Measurements from ENCODE around the gene EPHB6. TPM values are rescaled to one million over a fixed set of nuclear protein-coding genes. Genes with fewer than 3 reads are reported as not detected.

EPHB6 gene, protein sequence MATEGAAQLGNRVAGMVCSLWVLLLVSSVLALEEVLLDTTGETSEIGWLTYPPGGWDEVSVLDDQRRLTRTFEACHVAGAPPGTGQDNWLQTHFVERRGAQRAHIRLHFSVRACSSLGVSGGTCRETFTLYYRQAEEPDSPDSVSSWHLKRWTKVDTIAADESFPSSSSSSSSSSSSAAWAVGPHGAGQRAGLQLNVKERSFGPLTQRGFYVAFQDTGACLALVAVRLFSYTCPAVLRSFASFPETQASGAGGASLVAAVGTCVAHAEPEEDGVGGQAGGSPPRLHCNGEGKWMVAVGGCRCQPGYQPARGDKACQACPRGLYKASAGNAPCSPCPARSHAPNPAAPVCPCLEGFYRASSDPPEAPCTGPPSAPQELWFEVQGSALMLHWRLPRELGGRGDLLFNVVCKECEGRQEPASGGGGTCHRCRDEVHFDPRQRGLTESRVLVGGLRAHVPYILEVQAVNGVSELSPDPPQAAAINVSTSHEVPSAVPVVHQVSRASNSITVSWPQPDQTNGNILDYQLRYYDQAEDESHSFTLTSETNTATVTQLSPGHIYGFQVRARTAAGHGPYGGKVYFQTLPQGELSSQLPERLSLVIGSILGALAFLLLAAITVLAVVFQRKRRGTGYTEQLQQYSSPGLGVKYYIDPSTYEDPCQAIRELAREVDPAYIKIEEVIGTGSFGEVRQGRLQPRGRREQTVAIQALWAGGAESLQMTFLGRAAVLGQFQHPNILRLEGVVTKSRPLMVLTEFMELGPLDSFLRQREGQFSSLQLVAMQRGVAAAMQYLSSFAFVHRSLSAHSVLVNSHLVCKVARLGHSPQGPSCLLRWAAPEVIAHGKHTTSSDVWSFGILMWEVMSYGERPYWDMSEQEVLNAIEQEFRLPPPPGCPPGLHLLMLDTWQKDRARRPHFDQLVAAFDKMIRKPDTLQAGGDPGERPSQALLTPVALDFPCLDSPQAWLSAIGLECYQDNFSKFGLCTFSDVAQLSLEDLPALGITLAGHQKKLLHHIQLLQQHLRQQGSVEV
- total RNA-seq (10 to 100 TPM; 23.8 to 34.7 (median 27.0) TPM), polyA plus RNA-seq (100 to 1,000 TPM; 117 to 165 TPM)

DNA sequence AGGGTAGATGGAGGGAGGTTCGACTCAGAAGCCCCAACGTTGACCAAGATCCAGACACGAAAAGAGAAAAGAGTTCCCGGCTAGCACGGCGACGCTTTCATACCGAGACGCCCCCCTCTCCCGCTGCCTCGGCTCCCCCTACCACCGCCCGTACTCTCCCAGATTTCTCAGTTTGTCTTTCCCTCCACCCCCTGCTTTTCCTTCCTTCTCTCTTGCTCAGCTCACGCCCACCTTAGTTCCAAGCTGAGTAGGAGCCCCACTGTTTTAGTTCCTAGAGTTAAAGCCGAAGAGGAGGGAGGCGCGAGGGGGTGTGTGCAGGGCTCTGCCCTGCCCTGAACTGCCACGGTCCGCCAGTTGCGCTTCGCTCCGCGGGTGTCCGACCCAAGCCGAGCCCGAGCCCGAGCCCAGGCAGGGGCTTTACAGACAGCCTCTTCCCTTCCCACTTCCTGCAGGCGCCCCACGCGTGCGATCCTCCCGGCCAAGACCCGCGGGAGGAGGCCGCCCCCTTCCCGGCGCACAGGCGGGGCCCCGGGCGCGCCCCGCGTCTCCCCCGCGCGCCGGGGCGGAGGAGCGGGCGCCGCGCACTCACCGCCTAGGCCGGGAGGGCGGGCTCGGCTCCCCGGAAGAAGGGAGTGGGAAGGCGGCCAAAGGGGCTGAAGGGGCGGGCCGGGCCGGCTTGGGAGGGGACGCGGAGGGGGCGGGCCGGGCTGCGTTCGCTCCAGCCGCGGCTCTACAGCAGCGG, at the start of gene EPHB6:
TSS of gene EPHB6 (plus strand) at position 705 of the 742 bp plus-strand sequence. CDS start 8,152 bp downstream, outside the sequence.
- DNase-seq: peak; percentile 85 to 94 (median 90)
- Histone ChIP-seq H3K4me3 (peak within 1 kb of the TSS; percentile 63 to 76 (median 66)), H3K4me1 (peaks cover 0 to 9% (median 0%) of the 10 kb centered on the region in 3 donors), H3K9me3 (no peaks in the 10 kb centered on the region), H3K27ac (peak within 1 kb of the TSS; percentile 55 to 79 (median 74)), H3K27me3 (no peaks in the 10 kb centered on the region), H3K36me3 (no peaks in the 10 kb centered on the region)
- intact Hi-C loops (cut with DNase I): no loop called here
- WGBS, 2 donors: 1% methylated on average over 50 to 70 of the region's 70 CpGs
- peak; percentile 81 to 87 (median 84) for ATAC-seq
- TF ChIP-seq, protein P1, sequence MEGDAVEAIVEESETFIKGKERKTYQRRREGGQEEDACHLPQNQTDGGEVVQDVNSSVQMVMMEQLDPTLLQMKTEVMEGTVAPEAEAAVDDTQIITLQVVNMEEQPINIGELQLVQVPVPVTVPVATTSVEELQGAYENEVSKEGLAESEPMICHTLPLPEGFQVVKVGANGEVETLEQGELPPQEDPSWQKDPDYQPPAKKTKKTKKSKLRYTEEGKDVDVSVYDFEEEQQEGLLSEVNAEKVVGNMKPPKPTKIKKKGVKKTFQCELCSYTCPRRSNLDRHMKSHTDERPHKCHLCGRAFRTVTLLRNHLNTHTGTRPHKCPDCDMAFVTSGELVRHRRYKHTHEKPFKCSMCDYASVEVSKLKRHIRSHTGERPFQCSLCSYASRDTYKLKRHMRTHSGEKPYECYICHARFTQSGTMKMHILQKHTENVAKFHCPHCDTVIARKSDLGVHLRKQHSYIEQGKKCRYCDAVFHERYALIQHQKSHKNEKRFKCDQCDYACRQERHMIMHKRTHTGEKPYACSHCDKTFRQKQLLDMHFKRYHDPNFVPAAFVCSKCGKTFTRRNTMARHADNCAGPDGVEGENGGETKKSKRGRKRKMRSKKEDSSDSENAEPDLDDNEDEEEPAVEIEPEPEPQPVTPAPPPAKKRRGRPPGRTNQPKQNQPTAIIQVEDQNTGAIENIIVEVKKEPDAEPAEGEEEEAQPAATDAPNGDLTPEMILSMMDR (IDR thresholded peaks at IDR 0.05): no peak
- FAIRE-seq: no peak

DNA sequence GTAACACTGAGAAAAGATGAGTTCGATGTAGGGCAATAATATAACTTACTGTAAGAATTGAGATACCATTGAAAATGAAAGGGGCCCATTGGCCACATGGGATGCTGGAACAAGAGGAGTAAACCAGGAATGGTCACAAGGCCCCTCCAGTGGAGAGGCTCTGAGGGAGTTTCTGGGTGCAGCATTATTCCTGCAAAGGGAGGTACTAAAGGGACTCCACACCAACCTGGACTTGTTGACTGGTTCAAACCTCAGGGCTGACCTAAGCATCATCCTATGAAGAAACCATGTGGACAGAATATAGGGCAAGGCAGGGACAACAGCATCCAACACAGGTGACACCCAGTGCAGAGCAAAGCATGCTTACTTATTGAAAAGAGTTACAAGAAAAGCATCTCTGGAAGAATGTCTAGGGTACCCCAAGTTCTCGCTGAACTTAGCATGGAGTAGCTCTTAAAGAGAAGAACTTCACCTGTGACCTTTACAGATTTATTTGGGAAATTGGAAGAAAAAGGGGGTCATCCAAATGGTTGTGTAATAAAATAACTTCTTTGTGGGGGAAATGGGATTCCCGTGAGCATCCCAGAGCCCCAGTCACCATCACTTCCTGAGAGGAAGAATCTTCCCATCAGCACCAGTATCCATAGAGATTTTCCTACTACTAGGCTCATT, 49.4 kb upstream of the EPHB6 start:
- no peak for FAIRE-seq
- no peaks in the 10 kb centered on the region for H3K27me3 ChIP-seq
- intact Hi-C loops (cut with DNase I): no loop called here
- H3K36me3 ChIP-seq: no peaks in the 10 kb centered on the region
- no peak for DNase-seq
- TF ChIP-seq, protein P1 (IDR thresholded peaks at IDR 0.05): no peak
- no peaks in the 10 kb centered on the region for H3K9me3 ChIP-seq
- H3K27ac ChIP-seq: no peak overlapping the region
- no peak for ATAC-seq
- 85 to 95% methylated on average over 3 of the region's 3 CpGs for WGBS, 2 donors
- no peaks in the 10 kb centered on the region for H3K4me1 ChIP-seq
- H3K4me3 ChIP-seq: no peak overlapping the region

DNA sequence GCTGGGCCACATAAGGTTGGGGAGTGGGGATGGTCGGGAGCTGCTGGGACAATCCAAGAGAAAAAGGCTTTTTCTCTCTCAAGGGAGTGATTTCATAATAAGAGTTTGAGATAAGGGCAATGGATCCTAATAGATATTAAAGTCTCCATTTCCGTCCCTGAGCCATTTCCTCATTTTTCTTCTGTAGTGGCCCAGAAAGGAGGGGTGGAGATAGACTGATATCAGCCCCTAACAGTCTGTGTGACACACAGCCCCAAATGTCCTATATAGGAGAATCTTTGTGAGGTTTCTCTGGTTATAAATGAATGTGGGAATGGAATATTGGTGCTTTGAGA, 48.9 kb upstream of the EPHB6 start:
- H3K36me3 ChIP-seq: no peaks in the 10 kb centered on the region
- no peak overlapping the region for H3K27ac ChIP-seq
- DNase-seq (no peak), FAIRE-seq (no peak), ATAC-seq (no peak)
- H3K4me1 ChIP-seq: no peaks in the 10 kb centered on the region
- no peak overlapping the region for H3K4me3 ChIP-seq
- intact Hi-C loops (cut with DNase I): no loop called here
- no peaks in the 10 kb centered on the region for H3K9me3 ChIP-seq
- TF ChIP-seq, protein P1 (IDR thresholded peaks at IDR 0.05): no peak
- 57 to 67% methylated on average over 2 of the region's 2 CpGs for WGBS, 2 donors
- H3K27me3 ChIP-seq: no peaks in the 10 kb centered on the region

DNA sequence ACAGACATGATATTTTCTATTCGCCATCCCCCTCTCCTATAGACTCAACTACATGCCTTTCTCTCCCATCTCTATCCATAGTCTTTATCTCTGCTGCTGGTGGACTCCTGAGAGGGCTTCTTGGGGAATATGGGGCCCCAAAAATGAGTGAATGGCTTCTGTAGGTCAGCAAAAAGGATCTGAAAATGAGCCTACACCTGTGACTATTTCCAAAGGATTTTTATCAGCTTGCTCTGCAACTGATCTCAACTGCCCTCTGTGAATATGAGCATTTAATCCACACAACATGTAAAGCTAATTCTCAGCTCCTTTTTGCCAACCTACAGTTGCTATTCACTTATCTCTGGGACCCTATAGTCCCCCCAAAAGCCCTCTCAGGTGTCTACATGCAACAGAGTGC, 47.9 kb upstream of the EPHB6 start:
- WGBS, 2 donors: 88 to 93% methylated on average over 1 of the region's 1 CpG
- no peak for DNase-seq
- H3K4me1 ChIP-seq: no peaks in the 10 kb centered on the region
- H3K4me3 ChIP-seq: no peak overlapping the region
- H3K27me3 ChIP-seq: no peaks in the 10 kb centered on the region
- no peak for FAIRE-seq
- H3K27ac ChIP-seq: no peak overlapping the region
- intact Hi-C loops (cut with DNase I): no loop called here
- no peaks in the 10 kb centered on the region for H3K9me3 ChIP-seq
- no peak for ATAC-seq
- H3K36me3 ChIP-seq: no peaks in the 10 kb centered on the region
- TF ChIP-seq, protein P1 (IDR thresholded peaks at IDR 0.05): no peak

Measured in pancreas (tissue), 10 donors.